NCI-H82 (cell line): ENCODE results near the gene TEX29.

Experiments used
- DNase-seq: peaks from one replicate; lab custom pipeline; 2025; lab: John Stamatoyannopoulos, UW

The TEX29 gene

DNA sequence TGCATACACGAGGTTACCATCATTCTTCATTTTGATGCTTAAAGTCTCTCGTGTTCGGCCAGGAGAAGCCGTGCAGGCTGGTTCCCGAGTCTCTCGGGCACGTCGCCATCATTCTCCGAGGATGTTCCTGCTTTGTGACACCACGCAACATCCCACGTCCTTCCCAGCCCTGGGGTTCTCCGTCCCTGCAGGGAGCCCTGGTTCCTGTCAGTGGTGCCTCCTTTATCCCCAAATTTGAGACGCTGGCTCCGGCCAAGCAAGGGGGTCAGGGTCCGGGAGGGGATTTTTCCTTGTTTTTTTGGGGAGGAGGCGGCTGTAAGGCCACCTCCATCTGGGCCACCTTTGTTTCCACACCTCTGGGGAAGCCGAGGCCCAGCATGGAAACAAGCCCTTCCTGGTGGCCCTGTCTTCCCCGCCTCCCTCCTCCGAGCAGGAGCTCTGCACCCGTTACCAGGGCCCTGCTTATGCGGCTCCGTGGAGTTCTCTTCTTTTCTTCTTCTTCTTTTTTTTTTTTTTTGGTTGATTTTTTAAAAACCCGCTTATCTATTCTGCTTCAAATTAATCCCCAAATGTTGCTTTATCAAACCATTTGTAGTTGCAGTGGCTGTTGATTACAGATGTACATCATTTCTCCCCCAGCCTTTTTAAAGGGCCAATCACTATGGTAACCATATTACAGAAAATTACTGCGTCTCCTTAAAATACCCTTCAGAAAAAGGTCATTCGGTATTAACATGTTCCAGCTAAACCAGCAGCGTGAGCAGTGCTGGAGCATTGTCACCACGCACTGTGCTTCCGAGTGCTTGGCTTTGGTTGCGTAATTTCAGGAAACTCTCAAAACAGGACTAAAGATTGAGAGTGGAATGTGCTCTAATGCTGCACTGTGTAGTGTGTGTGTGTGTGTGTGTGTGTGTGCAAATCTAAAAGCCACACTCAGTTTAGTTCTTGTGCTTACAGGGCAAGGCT, 50.4 kb downstream of the TEX29 start:
- DNase-seq: no peak

- no peak for DNase-seq
These were observed 51.3 kb downstream of the TEX29 start for GRCh38 chr13:111371720-111372119.

- no peak for DNase-seq
These were observed 52.4 kb downstream of the TEX29 start for GRCh38 chr13:111372651-111373425.

DNA sequence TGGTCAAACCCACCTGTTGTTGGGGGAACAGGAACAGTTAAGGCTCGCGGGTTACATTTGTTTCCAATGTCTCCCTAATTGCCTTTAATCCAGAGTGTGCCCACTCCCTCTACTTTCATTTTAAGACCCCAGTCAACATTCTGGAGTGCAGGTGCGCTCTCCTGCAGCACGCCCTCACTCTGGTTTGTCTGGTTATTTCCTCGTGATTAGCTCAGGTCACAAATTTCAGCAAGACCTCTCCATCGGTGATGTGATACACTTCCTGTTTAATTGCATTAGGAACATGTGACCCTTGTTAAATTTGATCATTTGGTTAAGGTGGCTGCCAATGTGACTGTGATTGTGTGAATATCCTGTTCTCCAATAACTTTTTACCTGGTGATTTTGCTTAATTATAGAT, 53.0 kb downstream of the TEX29 start:
- no peak for DNase-seq

DNA sequence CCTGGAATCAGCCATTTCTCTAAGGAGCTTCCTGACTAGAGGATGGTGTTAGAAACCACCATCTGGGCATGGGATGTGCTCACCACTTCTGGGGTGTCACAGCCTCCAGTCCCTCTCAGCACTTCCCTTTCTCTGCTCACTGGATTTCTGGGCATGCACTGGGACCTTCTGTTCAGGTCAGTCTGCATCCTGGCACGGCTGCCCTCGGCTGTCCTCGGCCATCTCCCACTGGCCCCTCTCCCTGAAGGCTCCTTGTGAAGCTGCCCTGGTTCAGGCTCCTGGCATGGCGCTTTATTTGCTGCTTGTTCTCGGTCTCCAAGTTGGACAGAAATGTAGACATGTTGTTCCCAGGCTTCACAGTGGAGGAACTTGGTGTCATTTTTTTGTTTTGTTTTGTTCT, 60.0 kb downstream of the TEX29 start:
- DNase-seq: no peak

DNA sequence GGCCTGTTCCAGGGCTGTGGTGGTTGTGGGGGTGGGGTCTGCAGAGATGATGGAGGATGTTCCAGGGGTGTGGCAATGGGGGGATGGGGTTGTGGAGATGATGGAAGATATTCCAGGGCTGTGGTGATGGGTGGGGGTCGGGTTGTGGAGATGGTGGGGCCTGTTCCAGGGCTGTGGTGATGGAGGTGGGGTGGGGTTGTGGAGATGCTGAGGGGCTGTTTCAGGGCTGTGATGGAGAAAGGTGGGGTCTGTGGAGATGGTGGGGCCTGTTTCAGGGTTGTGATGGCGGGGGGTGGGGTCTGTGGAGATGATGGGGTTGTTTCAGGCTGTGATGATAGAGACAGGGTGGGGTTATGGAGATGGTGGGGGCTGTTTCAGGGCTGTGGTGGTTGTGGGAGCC, 62.0 kb downstream of the TEX29 start:
- no peak for DNase-seq

GRCh38 chr13:111382877-111383276, 62.4 kb downstream of the TEX29 start:
- DNase-seq: no peak

DNA sequence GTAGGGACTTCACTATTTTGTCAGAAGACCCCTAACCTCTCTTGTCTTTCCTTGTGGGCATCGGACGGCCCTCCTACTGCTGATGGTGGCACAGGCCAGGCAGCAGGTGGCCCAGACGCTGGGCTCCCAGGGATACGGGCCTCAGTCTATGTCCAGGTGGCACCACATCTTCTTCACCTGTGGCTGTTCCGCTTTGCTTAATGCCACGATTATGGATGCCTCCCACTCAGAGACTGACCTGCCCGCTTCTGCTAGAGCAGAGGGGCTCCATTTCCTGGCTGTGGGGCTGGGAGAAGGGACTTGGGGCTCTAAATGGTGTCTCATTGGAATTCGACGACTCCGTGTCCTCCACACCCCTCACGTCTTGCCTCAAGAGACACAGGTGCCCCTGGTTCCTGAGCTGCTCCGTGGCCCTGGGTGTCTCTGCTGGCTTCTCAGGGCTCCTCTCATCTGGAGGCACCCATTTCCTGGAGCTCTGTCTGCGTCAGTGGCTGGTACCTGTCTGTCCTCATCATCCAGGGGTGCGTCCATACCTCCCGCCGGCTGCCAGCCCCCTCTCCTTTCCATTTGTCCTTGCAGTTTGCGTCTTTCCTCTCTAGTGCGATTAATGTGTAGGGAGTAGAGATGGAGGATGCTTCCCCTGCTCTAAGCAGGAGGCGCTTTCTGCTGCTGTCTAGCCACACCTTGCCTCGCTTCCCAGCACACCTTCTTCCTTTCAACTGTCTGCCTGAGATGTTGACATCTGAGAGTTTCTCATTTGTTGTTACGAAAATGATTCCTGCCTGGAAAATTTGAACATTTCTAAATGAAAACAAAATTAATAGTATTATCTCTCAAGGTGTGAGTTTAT, 63.4 kb downstream of the TEX29 start:
- DNase-seq: no peak

GRCh38 chr13:111384441-111385182, 64.2 kb downstream of the TEX29 start:
- no peak for DNase-seq

GRCh38 chr13:111385183-111385857, 64.9 kb downstream of the TEX29 start:
- DNase-seq: no peak

DNA sequence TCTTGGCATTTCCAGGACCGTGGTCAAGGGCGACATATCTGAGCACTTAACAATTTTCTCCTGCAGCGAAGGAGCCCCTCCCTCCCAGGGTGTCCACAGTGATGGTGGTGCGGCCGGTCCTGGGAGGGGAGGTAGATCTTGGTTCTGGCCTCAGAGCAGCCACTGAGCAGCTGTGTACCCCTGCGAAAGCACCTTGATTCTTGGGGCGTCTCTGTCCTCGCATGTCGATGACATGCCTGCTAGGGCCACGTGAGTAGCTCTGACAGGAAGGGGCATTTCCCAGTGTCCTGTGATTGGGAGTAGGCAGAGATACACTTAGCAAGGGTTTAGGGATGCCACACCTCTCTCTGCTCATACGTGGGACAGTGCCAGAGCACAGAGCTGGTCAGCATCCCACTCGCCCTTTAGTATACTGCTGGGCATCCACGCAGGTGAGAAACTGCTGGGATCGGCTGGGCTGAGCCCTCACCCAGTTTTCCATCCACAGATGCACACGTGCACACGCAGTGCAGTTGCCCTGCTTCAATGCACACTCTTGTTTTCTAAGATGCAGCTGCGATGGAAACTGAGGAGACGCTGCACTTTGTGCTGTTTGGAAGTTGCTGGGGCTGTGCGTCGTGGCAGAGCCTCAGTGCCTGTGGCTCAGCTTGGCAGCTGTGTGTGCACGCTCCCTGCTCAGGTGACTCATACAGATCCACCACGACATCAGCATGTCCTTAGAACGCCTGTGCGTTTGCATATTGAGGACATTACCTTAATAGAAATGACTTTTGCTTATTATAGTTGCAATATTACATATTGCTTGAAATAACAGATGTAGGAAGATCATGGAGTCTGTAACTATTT, 66.8 kb downstream of the TEX29 start:
- no peak for DNase-seq

GRCh38 chr13:111387945-111388600, 67.6 kb downstream of the TEX29 start:
- DNase-seq: no peak

- no peak for DNase-seq
These were observed 68.5 kb downstream of the TEX29 start for GRCh38 chr13:111388851-111389500.

DNA sequence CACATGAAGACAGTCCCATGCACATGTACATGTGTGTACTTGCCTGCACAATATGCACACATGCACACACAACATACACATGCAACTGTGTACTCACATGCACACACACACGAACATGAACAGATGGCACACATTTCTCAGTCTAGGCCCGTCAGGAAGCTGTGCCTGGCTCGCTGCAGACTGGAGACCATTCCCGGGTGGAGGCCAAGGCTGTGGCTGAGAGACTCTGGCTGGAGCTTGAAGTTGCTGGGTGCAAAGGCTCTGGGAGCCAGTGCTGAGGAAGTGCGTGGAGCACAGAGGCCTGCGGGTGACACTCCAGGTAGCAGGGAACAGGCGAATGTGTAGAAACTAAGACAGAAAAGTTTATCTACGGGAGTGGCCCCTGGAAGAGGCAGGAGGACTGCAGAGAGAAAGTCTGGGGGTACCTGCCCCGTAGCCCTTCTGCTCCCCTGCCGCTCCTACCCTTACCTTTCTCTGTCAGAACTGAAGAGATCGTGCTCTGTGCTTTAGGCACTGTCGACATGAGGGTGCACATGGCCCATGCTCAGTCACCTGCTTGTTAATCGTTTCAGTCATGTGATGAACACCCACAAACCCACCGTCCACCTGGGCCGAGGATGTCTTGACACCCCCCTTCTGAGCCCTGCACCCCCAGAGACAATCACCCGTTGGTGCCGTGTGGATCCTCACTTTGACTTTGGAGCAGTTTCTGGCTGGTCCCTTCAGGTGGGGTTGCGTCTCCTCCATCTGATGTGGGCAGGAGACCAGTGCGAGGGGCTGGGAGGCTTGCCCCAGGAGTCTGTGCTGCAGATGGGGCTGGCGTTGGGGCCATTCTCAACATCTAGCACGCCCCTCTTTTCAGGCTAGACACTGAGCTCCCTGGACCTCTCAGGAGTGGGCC, 69.4 kb downstream of the TEX29 start:
- DNase-seq: no peak

DNA sequence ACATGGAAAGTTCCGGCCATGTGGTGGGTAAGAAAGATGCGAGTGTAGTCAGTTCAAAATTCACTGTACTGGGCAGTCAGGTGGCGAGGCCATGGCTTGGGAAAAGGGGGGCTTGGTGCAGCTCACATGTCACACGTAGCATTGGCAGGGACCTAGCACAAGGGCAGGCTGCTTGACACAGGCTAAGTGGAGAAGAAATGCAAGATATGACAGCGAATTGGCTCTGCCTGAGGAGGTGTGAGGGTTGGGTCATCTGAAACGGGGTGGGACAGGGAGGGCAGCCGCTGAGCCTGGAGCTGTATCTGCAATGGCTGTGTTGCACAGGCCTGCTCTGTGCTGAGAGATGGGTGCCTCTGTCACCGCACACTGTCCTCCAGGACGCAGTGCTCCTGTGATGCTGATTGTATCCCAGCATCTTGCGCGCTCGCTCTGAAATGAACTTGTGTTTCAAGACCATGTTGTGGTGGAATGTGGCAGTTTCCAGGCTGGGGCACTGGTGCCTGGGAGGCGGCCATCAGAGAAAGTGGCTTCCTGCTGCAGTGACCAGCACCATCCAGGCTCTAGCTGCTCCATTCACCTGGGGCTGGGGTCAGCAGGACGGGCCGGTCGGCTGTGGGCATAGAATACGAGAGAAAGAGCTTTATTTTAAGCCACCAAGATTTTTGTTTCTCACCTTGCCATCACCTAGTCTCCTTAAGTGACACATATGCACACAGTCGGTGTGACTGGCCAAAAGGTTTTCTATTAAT, 70.3 kb downstream of the TEX29 start:
- no peak for DNase-seq

GRCh38 chr13:111392486-111392885, 72.0 kb downstream of the TEX29 start:
- no peak for DNase-seq

- DNase-seq: no peak
These were observed 72.9 kb downstream of the TEX29 start for GRCh38 chr13:111393221-111393790.
